SK-N-SH treated with all-trans-retinoic acid at 6 μM for 48 hours (cell line): ENCODE measurements around the gene DIDO1.

Experiments
- ATAC-seq: fragments of 200-7000 bp; cut with Tn5 transposase; 3 replicates; pipeline ENCODE4 v1.9.1; 2020; ENCODE audit warnings: mild to moderate bottlenecking, moderate library complexity
- ARNTL ChIP-seq: fragments of 450-650 bp; formaldehyde crosslinking; IDR thresholded peaks from 2 replicates; pipeline ENCODE4 v1.5.0; 2020; ENCODE audit warnings: low read depth, mild to moderate bottlenecking, moderate library complexity, borderline replicate concordance
- BACH2 ChIP-seq: fragments of 250-450 bp; sonication (Bioruptor Pico); IDR thresholded peaks from 2 replicates; pipeline ENCODE4 v1.9.0; 2021; ENCODE audit warnings: mild to moderate bottlenecking, borderline replicate concordance
- CREB5 ChIP-seq: fragments of 250-450 bp; sonication (Bioruptor Pico); IDR thresholded peaks from 2 replicates; pipeline ENCODE4 v1.5.1; 2020; ENCODE audit warnings: low read depth, mild to moderate bottlenecking, moderate library complexity
- CSDC2 ChIP-seq: fragments of 250-450 bp; sonication (Bioruptor Pico); IDR thresholded peaks from 2 replicates; pipeline ENCODE4 v1.5.0; 2020; ENCODE audit warnings: mild to moderate bottlenecking, moderate library complexity
- ESRRG ChIP-seq: fragments of 250-450 bp; sonication (Bioruptor Pico); IDR thresholded peaks from 2 replicates; pipeline ENCODE4 v1.6.1; 2021; ENCODE audit warnings: mild to moderate bottlenecking
- GLIS3 ChIP-seq: fragments of 250-450 bp; sonication (Bioruptor Pico); IDR thresholded peaks from 2 replicates; pipeline ENCODE4 v1.5.0; 2020; ENCODE audit warnings: mild to moderate bottlenecking, moderate library complexity
- ISL1 ChIP-seq: fragments of 250-450 bp; sonication (Bioruptor Pico); IDR thresholded peaks from 2 replicates; pipeline ENCODE4 v2.1.2; 2022; ENCODE audit warnings: mild to moderate bottlenecking, moderate library complexity
- POU6F1 ChIP-seq: fragments of 250-450 bp; sonication (Bioruptor Pico); IDR thresholded peaks from 2 replicates; pipeline ENCODE4 v1.8.0; 2021; ENCODE audit warnings: low read depth, mild to moderate bottlenecking, moderate library complexity, borderline replicate concordance
- PPARA ChIP-seq: fragments of 250-450 bp; sonication (Bioruptor Pico); IDR thresholded peaks from 2 replicates; pipeline ENCODE4 v1.5.0; 2020; ENCODE audit warnings: mild to moderate bottlenecking, borderline replicate concordance
- RARB ChIP-seq: fragments of 250-450 bp; sonication (Bioruptor Pico); IDR thresholded peaks from 2 replicates; pipeline ENCODE4 v1.8.0; 2021; ENCODE audit warnings: mild to moderate bottlenecking, moderate library complexity
- SNAI2 ChIP-seq: fragments of 250-450 bp; sonication (Bioruptor Pico); IDR thresholded peaks from 2 replicates; pipeline ENCODE4 v1.5.0; 2020; ENCODE audit warnings: mild to moderate bottlenecking, moderate library complexity
- TCF4 ChIP-seq: fragments of 250-450 bp; sonication (Bioruptor Pico); IDR thresholded peaks from 2 replicates; pipeline ENCODE4 v1.8.0; 2021; ENCODE audit warnings: mild to moderate bottlenecking, moderate library complexity, borderline replicate concordance
- TOX ChIP-seq: fragments of 250-450 bp; sonication (Bioruptor Pico); IDR thresholded peaks from 2 replicates; pipeline ENCODE4 v1.8.0; 2021; ENCODE audit warnings: mild to moderate bottlenecking, moderate library complexity, borderline replicate concordance
- ZFP3 ChIP-seq: fragments of 250-450 bp; sonication (Bioruptor Pico); IDR thresholded peaks from 2 replicates; pipeline ENCODE4 v1.5.0; 2020; ENCODE audit warnings: mild to moderate bottlenecking, moderate library complexity
- ZFP30 ChIP-seq: fragments of 450-650 bp; formaldehyde crosslinking; IDR thresholded peaks from 2 replicates; pipeline ENCODE4 v1.5.0; 2022; ENCODE audit warnings: mild to moderate bottlenecking, moderate library complexity
- ZNF565 ChIP-seq: fragments of 450-650 bp; formaldehyde crosslinking; conservative IDR thresholded peaks from 2 replicates; pipeline ENCODE4 v1.5.0; 2020; ENCODE audit warnings: low read depth, mild to moderate bottlenecking, moderate library complexity
- ZNF70 ChIP-seq: fragments of 450-650 bp; formaldehyde crosslinking; IDR thresholded peaks from 2 replicates; pipeline ENCODE4 v1.5.0; 2020; ENCODE audit warnings: mild to moderate bottlenecking, moderate library complexity
- ZNF8 ChIP-seq: fragments of 450-650 bp; formaldehyde crosslinking; IDR thresholded peaks from 2 replicates; pipeline ENCODE4 v1.5.0; 2020; ENCODE audit warnings: mild to moderate bottlenecking, moderate library complexity
- TF ChIP-seq, protein P1 (sequence below): fragments of 250-450 bp; sonication (Bioruptor Pico); IDR thresholded peaks from 2 replicates; pipeline ENCODE4 v1.5.0; 2020; ENCODE audit warnings: mild to moderate bottlenecking, moderate library complexity
- TF ChIP-seq, protein P2 (sequence below): fragments of 250-450 bp; sonication (Bioruptor Pico); IDR thresholded peaks from 2 replicates; pipeline ENCODE4 v1.5.1; 2021; ENCODE audit warnings: mild to moderate bottlenecking, moderate library complexity
- TF ChIP-seq, protein P3 (sequence below): fragments of 250-450 bp; sonication (Bioruptor Pico); IDR thresholded peaks from 2 replicates; pipeline ENCODE4 v1.8.0; 2020; ENCODE audit warnings: mild to moderate bottlenecking, moderate library complexity, borderline replicate concordance

DIDO1 gene

GRCh38 chr20:62942456-62942855, 16.2 kb upstream of the DIDO1 start:
- TF ChIP-seq SNAI2 (CRISPR knock-in tag) (no peak), PPARA (CRISPR knock-in tag) (no peak), ZFP3 (no peak), RARB (no peak), ZNF70 (no peak), ZFP30 (CRISPR knock-in tag) (no peak), ARNTL (CRISPR knock-in tag) (no peak), ZNF565 (CRISPR knock-in tag) (no peak), TCF4 (CRISPR knock-in tag) (no peak), ISL1 (CRISPR knock-in tag) (no peak)
- TF ChIP-seq, protein P1, sequence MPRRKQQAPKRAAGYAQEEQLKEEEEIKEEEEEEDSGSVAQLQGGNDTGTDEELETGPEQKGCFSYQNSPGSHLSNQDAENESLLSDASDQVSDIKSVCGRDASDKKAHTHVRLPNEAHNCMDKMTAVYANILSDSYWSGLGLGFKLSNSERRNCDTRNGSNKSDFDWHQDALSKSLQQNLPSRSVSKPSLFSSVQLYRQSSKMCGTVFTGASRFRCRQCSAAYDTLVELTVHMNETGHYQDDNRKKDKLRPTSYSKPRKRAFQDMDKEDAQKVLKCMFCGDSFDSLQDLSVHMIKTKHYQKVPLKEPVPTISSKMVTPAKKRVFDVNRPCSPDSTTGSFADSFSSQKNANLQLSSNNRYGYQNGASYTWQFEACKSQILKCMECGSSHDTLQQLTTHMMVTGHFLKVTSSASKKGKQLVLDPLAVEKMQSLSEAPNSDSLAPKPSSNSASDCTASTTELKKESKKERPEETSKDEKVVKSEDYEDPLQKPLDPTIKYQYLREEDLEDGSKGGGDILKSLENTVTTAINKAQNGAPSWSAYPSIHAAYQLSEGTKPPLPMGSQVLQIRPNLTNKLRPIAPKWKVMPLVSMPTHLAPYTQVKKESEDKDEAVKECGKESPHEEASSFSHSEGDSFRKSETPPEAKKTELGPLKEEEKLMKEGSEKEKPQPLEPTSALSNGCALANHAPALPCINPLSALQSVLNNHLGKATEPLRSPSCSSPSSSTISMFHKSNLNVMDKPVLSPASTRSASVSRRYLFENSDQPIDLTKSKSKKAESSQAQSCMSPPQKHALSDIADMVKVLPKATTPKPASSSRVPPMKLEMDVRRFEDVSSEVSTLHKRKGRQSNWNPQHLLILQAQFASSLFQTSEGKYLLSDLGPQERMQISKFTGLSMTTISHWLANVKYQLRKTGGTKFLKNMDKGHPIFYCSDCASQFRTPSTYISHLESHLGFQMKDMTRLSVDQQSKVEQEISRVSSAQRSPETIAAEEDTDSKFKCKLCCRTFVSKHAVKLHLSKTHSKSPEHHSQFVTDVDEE (CRISPR knock-in tag), result no peak
- TF ChIP-seq, protein P2, sequence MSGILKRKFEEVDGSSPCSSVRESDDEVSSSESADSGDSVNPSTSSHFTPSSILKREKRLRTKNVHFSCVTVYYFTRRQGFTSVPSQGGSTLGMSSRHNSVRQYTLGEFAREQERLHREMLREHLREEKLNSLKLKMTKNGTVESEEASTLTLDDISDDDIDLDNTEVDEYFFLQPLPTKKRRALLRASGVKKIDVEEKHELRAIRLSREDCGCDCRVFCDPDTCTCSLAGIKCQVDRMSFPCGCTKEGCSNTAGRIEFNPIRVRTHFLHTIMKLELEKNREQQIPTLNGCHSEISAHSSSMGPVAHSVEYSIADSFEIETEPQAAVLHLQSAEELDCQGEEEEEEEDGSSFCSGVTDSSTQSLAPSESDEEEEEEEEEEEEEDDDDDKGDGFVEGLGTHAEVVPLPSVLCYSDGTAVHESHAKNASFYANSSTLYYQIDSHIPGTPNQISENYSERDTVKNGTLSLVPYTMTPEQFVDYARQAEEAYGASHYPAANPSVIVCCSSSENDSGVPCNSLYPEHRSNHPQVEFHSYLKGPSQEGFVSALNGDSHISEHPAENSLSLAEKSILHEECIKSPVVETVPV (CRISPR knock-in tag), result no peak
- TF ChIP-seq, all 23 proteins: peak for 0
- ATAC-seq, result no peak

- TF ChIP-seq POU6F1, result no peak
- TF ChIP-seq ZFP30 (CRISPR knock-in tag), result no peak
- no peak for TF ChIP-seq ISL1 (CRISPR knock-in tag)
- TF ChIP-seq, protein P2 (CRISPR knock-in tag), result no peak
- no peak for TF ChIP-seq ARNTL (CRISPR knock-in tag)
- no peak for TF ChIP-seq TOX
- no peak for TF ChIP-seq BACH2 (CRISPR knock-in tag)
- no peak for TF ChIP-seq CREB5 (CRISPR knock-in tag)
- TF ChIP-seq ZNF8, result no peak
- TF ChIP-seq RARB, result no peak
- TF ChIP-seq ZFP3, result no peak
- TF ChIP-seq GLIS3, result no peak
- TF ChIP-seq ZNF70, result no peak
- TF ChIP-seq TCF4 (CRISPR knock-in tag), result no peak
- TF ChIP-seq, protein P3, sequence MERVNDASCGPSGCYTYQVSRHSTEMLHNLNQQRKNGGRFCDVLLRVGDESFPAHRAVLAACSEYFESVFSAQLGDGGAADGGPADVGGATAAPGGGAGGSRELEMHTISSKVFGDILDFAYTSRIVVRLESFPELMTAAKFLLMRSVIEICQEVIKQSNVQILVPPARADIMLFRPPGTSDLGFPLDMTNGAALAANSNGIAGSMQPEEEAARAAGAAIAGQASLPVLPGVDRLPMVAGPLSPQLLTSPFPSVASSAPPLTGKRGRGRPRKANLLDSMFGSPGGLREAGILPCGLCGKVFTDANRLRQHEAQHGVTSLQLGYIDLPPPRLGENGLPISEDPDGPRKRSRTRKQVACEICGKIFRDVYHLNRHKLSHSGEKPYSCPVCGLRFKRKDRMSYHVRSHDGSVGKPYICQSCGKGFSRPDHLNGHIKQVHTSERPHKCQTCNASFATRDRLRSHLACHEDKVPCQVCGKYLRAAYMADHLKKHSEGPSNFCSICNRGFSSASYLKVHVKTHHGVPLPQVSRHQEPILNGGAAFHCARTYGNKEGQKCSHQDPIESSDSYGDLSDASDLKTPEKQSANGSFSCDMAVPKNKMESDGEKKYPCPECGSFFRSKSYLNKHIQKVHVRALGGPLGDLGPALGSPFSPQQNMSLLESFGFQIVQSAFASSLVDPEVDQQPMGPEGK (CRISPR knock-in tag), result no peak
- no peak for TF ChIP-seq ZNF565 (CRISPR knock-in tag)
- TF ChIP-seq ESRRG, result no peak
- TF ChIP-seq CSDC2, result no peak
- no peak for ATAC-seq
Observed at GRCh38 chr20:62941792-62942191, 15.5 kb upstream of the DIDO1 start.
